Colonic mucosa (tissue), 4 donors: ENCODE results near the gene CYFIP2. TPM values are rescaled to one million over a fixed set of nuclear protein-coding genes. Genes with fewer than 3 reads are reported as not detected.

Experiments
- DNase-seq: peaks from one replicate; pipeline ENCODE4 v3.0.0-alpha.2; 2020
- H3K27ac ChIP-seq: fragments of 200-600 bp; one replicate; pipeline ENCODE4 v1.8.0; 2021
- H3K27me3 ChIP-seq: fragments of 200-600 bp; one replicate; pipeline ENCODE4 v1.8.0; 2021
- H3K36me3 ChIP-seq: fragments of 200-600 bp; one replicate; pipeline ENCODE4 v1.8.0; 2021
- H3K4me1 ChIP-seq: fragments of 200-600 bp; one replicate; pipeline ENCODE4 v1.8.0; 2021; ENCODE audit warnings: mild to moderate bottlenecking
- H3K4me3 ChIP-seq: fragments of 200-600 bp; one replicate; pipeline ENCODE4 v1.8.0; 2021
- H3K9ac ChIP-seq, 2 donors: one replicate each; pipeline ENCODE4 v1.7.0; 2013; ENCODE audit warnings: control low read depth in 2 of 2, low read depth in 2 of 2, low read length in 2 of 2
- H3K9me3 ChIP-seq: fragments of 200-600 bp; one replicate; pipeline ENCODE4 v1.8.0; 2021
- intact Hi-C: fragments of 100-400 bp; cut with DNase I; formaldehyde crosslinking; loops from one replicate; pipeline ENCODE4 v1.14.1; 2022
- total RNA-seq, 2 donors: library from RNA; stranded (reverse); fragmentation: NEBNext Ultra II Directional in 1 of 2; extraction: Animal tissue kit (Norgen Biotek cat#: 25700) in 1 of 2; gene quantifications; one replicate each; pipeline ENCODE4 v1.2.1, GENCODE V29; 2021
- TF ChIP-seq, protein P1 (sequence below): fragments of 200-600 bp; IDR thresholded peaks from one replicate; pipeline ENCODE4 v1.8.0; 2022; ENCODE audit warnings: antibody characterized with exemption, mild to moderate bottlenecking
- donor health status: healthy.
- donor health status: DM: no; HTN: no; CAD: no.
- donor health status: DM: no; HTN: no; CAD: no.

The CYFIP2 gene
- total RNA-seq, 2 donors from 2014 or later, result 22.4 to 26.1 TPM

DNA sequence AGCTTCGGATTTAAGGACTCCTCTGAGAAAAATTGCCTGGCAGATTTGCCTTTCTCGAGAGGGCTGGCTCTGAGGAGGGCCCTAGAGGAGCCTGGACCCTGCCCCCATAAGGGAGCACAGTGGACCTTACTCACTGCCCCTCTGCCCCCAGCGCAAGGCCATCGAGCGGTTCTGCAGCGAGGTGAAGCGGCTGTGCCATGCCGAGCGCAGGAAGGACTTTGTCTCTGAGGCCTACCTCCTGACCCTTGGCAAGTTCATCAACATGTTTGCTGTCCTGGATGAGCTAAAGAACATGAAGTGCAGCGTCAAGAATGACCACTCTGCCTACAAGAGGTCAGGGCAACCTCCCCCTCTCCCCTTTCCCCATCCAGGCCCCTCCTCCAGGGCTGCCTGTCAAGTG, 34.6 kb downstream of the CYFIP2 start:
- Histone ChIP-seq H3K27ac (no peak overlapping the region), H3K27me3 (no peaks in the 10 kb centered on the region), H3K4me3 (no peak overlapping the region), H3K9me3 (no peaks in the 10 kb centered on the region), H3K36me3 (no peaks in the 10 kb centered on the region), H3K4me1 (no peaks in the 10 kb centered on the region), H3K9ac (no peak overlapping the region)
- no peak for DNase-seq
- TF ChIP-seq, protein P1, sequence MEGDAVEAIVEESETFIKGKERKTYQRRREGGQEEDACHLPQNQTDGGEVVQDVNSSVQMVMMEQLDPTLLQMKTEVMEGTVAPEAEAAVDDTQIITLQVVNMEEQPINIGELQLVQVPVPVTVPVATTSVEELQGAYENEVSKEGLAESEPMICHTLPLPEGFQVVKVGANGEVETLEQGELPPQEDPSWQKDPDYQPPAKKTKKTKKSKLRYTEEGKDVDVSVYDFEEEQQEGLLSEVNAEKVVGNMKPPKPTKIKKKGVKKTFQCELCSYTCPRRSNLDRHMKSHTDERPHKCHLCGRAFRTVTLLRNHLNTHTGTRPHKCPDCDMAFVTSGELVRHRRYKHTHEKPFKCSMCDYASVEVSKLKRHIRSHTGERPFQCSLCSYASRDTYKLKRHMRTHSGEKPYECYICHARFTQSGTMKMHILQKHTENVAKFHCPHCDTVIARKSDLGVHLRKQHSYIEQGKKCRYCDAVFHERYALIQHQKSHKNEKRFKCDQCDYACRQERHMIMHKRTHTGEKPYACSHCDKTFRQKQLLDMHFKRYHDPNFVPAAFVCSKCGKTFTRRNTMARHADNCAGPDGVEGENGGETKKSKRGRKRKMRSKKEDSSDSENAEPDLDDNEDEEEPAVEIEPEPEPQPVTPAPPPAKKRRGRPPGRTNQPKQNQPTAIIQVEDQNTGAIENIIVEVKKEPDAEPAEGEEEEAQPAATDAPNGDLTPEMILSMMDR, result no peak
- intact Hi-C loops, result no loop called here

DNA sequence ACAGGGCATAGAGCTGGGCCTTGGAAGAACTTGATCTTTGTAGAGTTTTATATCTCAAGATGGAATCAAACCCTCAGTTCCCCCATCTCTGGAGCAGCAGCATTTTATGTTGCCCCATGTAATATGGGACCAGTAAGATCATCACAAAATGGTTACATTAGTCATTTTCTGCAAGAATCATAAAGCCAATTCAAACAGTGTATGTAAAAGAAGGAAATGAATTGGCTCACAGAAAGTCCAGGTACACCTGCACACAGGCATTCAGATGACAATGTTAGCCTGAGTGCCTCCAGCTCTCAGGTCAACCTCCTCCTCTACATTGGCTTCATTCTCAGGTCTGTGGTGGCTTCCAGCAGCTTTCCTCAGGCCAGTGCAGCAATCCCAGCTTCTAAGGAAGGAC, 35.1 kb downstream of the CYFIP2 start:
- Histone ChIP-seq H3K4me1 (no peaks in the 10 kb centered on the region), H3K27ac (no peak overlapping the region), H3K27me3 (no peaks in the 10 kb centered on the region), H3K4me3 (no peak overlapping the region), H3K9me3 (no peaks in the 10 kb centered on the region), H3K9ac (no peak overlapping the region), H3K36me3 (no peaks in the 10 kb centered on the region)
- intact Hi-C loops, result no loop called here
- no peak for DNase-seq
- TF ChIP-seq, protein P1, result no peak

DNA sequence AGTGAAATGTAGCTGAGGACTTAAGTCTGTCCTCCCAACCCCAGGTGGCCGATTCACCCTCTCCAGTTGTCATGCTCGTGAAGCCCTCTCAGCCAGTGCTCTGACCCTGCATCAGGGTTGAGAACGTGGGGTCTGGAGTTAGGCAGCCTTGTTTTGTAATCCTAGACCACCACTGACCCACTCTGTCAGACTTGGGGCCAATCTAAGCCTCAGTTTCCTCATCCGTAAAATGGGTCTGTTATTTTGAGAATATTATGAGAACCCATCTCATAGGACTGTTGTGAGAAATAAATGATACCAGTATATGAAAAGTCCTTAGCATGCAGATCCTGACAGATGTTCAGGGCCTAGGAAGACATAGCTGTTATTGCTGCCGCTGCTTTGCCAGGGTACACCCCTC, 37.1 kb downstream of the CYFIP2 start:
- Histone ChIP-seq H3K9ac (no peak overlapping the region), H3K36me3 (no peaks in the 10 kb centered on the region), H3K4me3 (no peak overlapping the region), H3K27ac (no peak overlapping the region), H3K4me1 (no peaks in the 10 kb centered on the region), H3K9me3 (no peaks in the 10 kb centered on the region), H3K27me3 (no peaks in the 10 kb centered on the region)
- TF ChIP-seq, protein P1, result no peak
- intact Hi-C loops, result no loop called here
- DNase-seq, result no peak

DNA sequence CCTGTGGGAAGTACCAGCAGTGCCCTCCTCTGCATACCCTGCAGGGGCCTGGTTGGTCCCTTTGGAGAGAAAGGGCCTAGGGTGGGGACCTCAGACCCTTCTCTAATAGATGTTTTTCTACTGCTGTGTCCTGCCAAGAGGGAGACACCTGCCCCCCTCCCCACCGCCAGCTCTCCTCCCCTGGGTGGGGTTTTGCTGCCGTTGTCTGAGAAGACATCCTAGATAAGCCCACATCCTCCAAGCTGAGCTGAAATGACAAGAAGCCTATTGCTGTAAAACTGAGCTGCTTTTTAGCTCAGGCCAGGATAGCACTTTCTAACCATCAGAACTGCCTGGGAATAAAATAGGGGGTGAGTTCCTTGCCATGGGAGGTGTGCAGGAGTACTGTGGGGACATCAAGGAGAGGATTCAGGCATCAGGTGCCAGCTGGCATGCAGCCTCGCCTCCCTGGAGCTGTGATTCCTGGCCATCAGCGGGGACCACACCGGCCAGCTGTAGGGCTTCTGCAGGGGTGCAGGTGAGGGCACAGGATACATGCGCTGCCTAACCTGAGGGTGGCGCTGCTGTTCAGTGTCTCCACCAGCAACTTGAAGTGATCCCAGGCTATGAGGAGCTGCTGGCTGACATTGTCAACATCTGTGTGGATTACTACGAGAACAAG, 37.9 kb downstream of the CYFIP2 start:
- Histone ChIP-seq H3K9ac (no peak overlapping the region), H3K4me1 (no peaks in the 10 kb centered on the region), H3K27me3 (no peaks in the 10 kb centered on the region), H3K36me3 (no peaks in the 10 kb centered on the region), H3K9me3 (no peaks in the 10 kb centered on the region), H3K4me3 (no peak overlapping the region), H3K27ac (no peak overlapping the region)
- TF ChIP-seq, protein P1, result no peak
- intact Hi-C loops, result no loop called here
- DNase-seq, result no peak

DNA sequence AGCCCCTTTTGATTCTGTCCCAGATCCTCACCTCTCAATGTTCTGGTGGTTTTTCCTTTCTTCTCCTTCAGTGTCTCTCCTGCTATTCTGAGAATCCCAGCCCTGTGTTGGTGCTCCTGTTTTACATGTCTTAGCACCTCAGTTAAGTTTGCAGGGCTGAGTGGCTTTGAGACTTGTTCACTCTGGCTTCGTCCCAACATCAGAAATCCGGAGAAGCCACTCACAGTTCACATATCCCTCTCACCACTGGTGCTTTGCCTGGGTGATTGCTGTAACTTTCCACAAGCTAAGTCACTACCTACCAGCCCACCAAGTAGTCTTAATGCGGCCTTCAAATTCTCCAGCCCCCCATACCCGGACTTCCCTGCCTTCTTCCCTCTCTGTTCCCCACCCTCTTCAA, 40.2 kb downstream of the CYFIP2 start:
- intact Hi-C loops, result no loop called here
- Histone ChIP-seq H3K27me3 (no peaks in the 10 kb centered on the region), H3K4me3 (no peak overlapping the region), H3K9me3 (no peaks in the 10 kb centered on the region), H3K36me3 (no peaks in the 10 kb centered on the region), H3K4me1 (no peaks in the 10 kb centered on the region), H3K27ac (no peak overlapping the region), H3K9ac (no peak overlapping the region)
- TF ChIP-seq, protein P1, result no peak
- DNase-seq, result no peak
